ENCODE results near the gene CDH19. TPM values are rescaled to one million over a fixed set of nuclear protein-coding genes. Genes with fewer than 3 reads are reported as not detected.

The CDH19 gene, protein sequence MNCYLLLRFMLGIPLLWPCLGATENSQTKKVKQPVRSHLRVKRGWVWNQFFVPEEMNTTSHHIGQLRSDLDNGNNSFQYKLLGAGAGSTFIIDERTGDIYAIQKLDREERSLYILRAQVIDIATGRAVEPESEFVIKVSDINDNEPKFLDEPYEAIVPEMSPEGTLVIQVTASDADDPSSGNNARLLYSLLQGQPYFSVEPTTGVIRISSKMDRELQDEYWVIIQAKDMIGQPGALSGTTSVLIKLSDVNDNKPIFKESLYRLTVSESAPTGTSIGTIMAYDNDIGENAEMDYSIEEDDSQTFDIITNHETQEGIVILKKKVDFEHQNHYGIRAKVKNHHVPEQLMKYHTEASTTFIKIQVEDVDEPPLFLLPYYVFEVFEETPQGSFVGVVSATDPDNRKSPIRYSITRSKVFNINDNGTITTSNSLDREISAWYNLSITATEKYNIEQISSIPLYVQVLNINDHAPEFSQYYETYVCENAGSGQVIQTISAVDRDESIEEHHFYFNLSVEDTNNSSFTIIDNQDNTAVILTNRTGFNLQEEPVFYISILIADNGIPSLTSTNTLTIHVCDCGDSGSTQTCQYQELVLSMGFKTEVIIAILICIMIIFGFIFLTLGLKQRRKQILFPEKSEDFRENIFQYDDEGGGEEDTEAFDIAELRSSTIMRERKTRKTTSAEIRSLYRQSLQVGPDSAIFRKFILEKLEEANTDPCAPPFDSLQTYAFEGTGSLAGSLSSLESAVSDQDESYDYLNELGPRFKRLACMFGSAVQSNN
- total RNA-seq (18.3 TPM), polyA plus RNA-seq (10.3 TPM)

DNA sequence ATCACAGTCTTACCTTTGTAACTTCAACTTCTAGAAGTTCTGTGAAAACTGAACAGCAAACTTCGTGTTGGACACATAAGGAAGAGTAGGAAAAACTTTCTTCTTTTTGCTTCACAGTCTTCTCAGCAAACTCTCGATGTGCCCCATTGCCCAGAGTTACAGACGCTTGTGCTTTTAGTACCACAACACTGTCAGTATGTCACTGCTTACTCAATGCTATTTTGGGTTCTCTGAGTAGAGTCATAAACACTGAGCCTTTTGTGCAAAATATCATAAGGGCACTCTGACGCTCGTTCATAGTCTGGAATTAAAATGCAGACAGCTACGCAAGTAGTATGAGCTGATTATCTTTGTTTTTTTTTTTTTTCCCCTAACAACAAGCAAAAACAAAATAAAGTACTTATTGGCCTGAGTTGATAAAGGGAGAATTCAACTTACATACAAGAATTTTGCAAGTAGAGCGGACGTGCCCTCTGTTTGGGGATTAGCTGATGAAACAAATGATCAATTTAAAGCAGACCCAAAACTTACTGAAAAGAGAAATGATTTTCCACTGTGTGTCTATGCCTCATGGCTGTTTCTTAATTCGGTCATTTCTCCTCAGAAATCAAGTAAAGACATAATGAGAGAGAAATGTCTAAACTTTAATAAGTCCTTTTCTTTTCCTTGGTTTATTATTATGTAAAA lies at the start of gene CDH19:
CDH19 (minus strand) TSS at position 150 of the 687 bp plus-strand sequence. CDS start 31,886 bp downstream, outside the sequence.
- Histone ChIP-seq H3K4me3 (ENCODE audit: low read depth, low read length) (no peak within 1 kb of the TSS), H3K36me3 (ENCODE audit: insufficient read depth) (no peaks in the 10 kb centered on the region), H3K27ac (ENCODE audit: low read depth) (no peak within 1 kb of the TSS), H3K4me1 (ENCODE audit: insufficient read depth) (no peaks in the 10 kb centered on the region)
- 68% methylated on average over 9 of the region's 9 CpGs for WGBS
- DNase-seq (ENCODE audit: extremely low spot score), result no peak

DNA sequence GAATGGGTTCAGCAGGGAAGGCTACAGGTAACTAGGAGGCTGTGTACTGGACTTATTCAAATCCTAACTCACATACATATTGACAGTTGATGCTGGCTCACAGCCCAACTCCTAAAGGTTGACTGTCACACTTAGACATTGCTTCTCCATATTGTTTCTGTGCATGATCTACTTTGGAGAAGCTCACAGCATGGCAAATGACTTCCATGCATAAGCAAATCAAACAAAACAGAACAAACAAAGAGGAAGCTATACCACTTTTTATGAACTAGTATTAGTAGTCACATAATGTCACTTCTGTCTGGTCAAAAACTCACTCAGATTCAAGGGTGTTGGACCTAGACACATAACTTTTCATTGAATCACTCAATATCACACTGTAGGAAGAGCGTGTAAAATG lies 43.8 kb upstream of the CDH19 start:
- H3K36me3 ChIP-seq (ENCODE audit: insufficient read depth), result no peaks in the 10 kb centered on the region
- no peak overlapping the region for H3K27ac ChIP-seq (ENCODE audit: low read depth)
- H3K4me3 ChIP-seq (ENCODE audit: low read depth, low read length), result no peak overlapping the region
- no peak for DNase-seq (ENCODE audit: extremely low spot score)
- WGBS, result 96% methylated on average over 1 of the region's 1 CpG
- H3K4me1 ChIP-seq (ENCODE audit: insufficient read depth), result no peaks in the 10 kb centered on the region

DNA sequence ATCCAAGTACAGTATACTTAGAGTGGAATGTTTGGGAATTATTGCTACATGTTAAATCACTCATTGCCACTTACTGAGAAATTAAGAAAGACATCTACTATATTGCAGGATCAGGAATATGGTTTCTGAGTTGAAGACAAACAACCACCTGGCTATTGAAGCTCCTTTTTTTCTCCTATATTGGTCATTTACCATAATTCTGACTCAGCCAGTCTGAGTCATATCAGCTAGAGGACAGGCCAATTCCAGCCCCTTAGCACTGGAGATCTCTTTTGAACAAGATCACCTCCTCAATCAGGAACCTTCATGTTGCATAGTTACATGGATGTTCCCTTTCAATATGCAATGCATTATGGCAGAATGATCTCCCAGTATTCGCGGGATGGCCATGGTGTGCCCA lies 42.7 kb upstream of the CDH19 start:
- no peaks in the 10 kb centered on the region for H3K4me1 ChIP-seq (ENCODE audit: insufficient read depth)
- over 99% methylated on average over 2 of the region's 2 CpGs for WGBS
- DNase-seq (ENCODE audit: extremely low spot score), result no peak
- no peaks in the 10 kb centered on the region for H3K36me3 ChIP-seq (ENCODE audit: insufficient read depth)
- H3K4me3 ChIP-seq (ENCODE audit: low read depth, low read length), result no peak overlapping the region
- H3K27ac ChIP-seq (ENCODE audit: low read depth), result no peak overlapping the region

DNA sequence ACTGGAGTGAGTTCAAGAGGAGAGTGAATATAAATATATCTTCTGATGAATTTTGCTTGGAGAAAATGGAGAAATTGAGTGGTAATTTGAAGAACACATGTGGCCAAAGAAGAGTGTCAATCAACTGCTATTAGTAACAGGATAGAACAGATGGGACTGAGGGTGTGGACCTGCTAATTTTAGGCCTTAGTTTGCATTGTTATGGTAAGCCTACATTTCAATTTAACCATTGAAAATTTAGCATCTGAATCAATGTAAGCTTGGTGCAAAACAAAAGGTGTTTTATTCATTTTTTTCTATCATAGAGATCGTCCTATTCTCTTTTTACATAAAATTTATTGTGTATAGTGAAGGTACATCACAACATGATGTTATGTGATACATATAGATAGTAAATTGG lies 42.1 kb upstream of the CDH19 start:
- Histone ChIP-seq H3K27ac (ENCODE audit: low read depth) (no peak overlapping the region), H3K36me3 (ENCODE audit: insufficient read depth) (no peaks in the 10 kb centered on the region), H3K4me3 (ENCODE audit: low read depth, low read length) (no peak overlapping the region), H3K4me1 (ENCODE audit: insufficient read depth) (no peaks in the 10 kb centered on the region)
- 67% methylated on average over 1 of the region's 1 CpG for WGBS
- no peak for DNase-seq (ENCODE audit: extremely low spot score)

DNA sequence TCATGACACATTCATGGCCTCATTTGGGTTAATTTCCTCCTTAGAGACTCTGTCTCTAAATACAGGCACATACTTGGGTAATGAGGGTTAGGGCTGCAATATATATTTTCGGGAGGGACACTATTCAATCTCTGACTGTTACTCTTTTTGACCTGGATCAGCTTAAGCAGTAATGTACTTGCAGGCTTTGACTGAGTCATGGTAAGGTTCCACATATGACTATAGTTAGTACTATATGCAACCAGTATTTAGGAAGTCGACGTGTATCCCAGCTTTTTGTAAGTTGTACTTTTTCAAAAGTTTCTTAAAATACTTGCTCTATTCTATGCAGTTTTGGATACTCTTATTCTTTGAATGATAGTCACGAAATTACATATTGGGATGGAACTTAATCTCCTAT lies 37.2 kb upstream of the CDH19 start:
- Histone ChIP-seq H3K4me3 (ENCODE audit: low read depth, low read length) (no peak overlapping the region), H3K4me1 (ENCODE audit: insufficient read depth) (no peaks in the 10 kb centered on the region), H3K36me3 (ENCODE audit: insufficient read depth) (no peaks in the 10 kb centered on the region), H3K27ac (ENCODE audit: low read depth) (no peak overlapping the region)
- 86% methylated on average over 4 of the region's 4 CpGs for WGBS
- DNase-seq (ENCODE audit: extremely low spot score), result no peak

DNA sequence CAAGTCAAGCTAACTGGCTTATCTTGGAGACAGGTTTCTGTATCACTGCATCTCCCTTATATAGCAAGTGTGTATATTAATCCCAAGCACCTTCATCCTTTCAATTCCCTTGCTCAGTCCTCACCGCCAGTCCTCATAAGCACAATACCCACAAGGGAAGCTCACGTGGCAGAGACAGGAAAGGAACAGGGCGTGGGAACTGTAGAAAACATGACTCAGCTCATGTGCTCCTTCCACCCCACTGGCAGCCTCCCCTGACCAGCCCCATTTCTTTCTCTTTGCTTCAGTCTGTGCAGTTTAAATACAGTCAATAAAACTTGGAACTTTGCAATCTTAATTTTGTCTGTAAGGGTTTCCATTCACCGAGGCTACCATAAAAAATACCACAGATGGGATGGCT lies 36.5 kb upstream of the CDH19 start:
- WGBS, result 51% methylated on average over 4 of the region's 4 CpGs
- no peaks in the 10 kb centered on the region for H3K4me1 ChIP-seq (ENCODE audit: insufficient read depth)
- DNase-seq (ENCODE audit: extremely low spot score), result no peak
- H3K4me3 ChIP-seq (ENCODE audit: low read depth, low read length), result no peak overlapping the region
- H3K36me3 ChIP-seq (ENCODE audit: insufficient read depth), result no peaks in the 10 kb centered on the region
- H3K27ac ChIP-seq (ENCODE audit: low read depth), result no peak overlapping the region

DNA sequence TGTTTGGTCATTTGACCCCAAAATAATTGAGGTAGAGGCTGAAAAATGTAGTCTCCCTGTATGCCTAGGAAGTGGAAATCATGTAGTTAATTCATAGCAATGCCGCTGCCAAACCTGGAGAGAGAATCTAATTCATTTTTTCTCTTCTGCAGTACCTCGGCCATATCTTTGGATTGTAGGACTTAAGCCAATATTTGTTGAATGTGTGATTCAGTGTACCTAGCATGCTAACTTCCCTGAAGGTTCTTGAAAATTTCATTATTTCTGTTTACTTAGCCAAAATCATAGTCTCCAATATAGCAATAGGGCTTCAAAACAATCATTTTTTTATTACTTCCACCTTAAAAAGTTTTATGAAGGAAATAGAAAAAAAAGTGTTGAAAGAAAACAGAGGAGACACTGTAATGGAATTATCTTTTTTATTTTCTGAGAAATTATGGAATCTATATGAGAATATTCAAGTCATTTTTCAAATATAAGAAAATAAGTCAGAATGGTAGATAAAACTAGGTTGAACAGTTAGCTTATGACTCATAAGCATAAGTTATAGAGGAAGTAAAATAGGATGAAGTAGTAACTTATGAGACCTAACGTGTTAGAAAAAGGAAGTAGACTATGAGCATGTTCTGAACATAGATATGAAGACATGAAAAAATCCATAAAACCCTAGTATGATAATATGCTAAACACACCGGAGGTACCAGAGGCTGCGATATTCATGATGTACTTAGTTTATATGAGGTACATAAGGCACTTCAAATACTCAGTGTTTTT lies 35.2 kb upstream of the CDH19 start:
- WGBS, result 74% methylated on average over 5 of the region's 5 CpGs
- no peak for DNase-seq (ENCODE audit: extremely low spot score)

DNA sequence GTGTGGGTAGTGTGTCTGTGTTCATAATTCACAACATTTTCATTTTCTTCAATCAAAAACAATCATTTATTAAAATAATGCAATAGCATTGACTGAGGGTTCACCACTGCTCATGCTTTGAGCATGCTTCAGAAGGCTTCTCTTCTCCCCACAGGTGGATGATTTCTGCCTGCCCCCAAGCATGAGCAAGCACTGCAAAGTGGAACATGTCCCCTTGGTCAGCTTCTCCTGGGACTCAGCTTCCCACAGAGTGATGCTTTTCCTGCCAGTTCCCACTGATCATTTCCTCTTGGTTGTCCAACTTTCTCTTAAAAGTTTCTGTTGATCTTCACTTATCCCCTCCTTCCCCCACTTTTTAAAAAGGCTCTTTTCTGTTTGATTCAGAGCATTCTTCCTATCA lies 31.5 kb upstream of the CDH19 start:
- Histone ChIP-seq H3K27ac (ENCODE audit: low read depth) (no peak overlapping the region), H3K36me3 (ENCODE audit: insufficient read depth) (no peaks in the 10 kb centered on the region), H3K4me1 (ENCODE audit: insufficient read depth) (no peaks in the 10 kb centered on the region), H3K4me3 (ENCODE audit: low read depth, low read length) (no peak overlapping the region)
- no peak for DNase-seq (ENCODE audit: extremely low spot score)

More for the DNA sequence above, 35.2 kb upstream of the CDH19 start:
- Histone ChIP-seq H3K36me3 (ENCODE audit: insufficient read depth) (no peaks in the 10 kb centered on the region), H3K27ac (ENCODE audit: low read depth) (no peak overlapping the region), H3K4me3 (ENCODE audit: low read depth, low read length) (no peak overlapping the region), H3K4me1 (ENCODE audit: insufficient read depth) (no peaks in the 10 kb centered on the region)

DNA sequence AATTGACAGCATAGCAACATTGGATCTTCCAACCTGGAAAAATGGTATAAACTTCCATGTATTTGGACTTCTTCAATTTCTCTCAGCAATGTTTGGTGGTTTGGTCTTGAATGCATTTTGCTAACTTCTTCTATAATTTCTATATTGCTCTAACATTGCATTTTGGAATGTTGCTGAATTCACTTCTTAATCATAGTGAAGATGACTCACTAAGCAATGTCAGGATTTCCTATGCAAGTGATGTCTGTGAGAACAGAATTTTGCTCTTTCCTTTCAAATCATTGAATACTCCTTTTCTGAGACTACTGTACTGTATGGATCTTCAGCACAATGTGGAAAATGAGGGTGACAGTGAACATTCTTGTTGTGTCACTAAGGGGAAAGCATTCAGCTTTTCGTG lies 28.9 kb upstream of the CDH19 start:
- no peak overlapping the region for H3K27ac ChIP-seq (ENCODE audit: low read depth)
- WGBS, result 75% methylated on average over 1 of the region's 1 CpG
- H3K4me1 ChIP-seq (ENCODE audit: insufficient read depth), result no peaks in the 10 kb centered on the region
- H3K36me3 ChIP-seq (ENCODE audit: insufficient read depth), result no peaks in the 10 kb centered on the region
- H3K4me3 ChIP-seq (ENCODE audit: low read depth, low read length), result no peak overlapping the region
- no peak for DNase-seq (ENCODE audit: extremely low spot score)

DNA sequence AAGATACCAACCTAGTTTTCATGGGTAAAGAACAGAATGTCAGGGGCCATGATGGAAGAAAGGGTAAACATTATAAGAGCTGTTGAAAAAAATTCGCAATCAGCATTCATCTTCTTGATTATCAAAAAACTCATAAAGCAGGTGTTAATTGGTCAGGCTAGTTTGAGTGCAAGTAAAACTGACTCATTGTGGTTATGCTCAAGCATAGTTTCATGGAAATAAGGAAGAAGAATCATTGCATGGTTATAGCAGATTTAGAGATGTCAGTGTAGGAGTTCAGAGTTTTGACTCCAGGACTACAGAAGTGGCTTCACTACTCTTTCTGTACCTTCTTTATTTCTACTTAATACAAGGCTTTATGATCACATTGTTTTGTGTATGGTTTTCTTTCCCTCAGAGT lies 26.9 kb upstream of the CDH19 start:
- Histone ChIP-seq H3K36me3 (ENCODE audit: insufficient read depth) (no peaks in the 10 kb centered on the region), H3K4me1 (ENCODE audit: insufficient read depth) (no peaks in the 10 kb centered on the region), H3K4me3 (ENCODE audit: low read depth, low read length) (no peak overlapping the region), H3K27ac (ENCODE audit: low read depth) (no peak overlapping the region)
- WGBS, result 84% methylated on average over 1 of the region's 1 CpG
- DNase-seq (ENCODE audit: extremely low spot score), result no peak

DNA sequence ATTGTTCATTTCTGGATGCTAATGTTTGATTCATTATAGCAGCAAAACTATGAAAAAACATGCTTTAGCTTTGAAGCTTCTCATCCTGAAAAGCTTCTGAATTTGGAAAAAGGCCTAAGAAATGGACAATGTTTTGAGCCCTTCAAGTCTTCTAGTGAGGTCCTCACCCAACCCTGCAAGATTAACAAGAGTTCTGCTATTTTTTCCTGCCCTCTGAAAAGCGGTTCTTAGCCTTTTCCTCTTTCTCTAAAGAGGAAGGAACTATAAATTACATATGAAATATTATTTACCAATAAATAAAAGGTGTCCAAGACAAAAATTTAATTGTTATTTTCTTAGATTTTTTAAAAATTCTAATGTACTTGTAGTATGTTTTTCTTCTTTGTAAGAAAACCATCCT lies 19.9 kb upstream of the CDH19 start:
- H3K27ac ChIP-seq (ENCODE audit: low read depth), result no peak overlapping the region
- WGBS, result 81% methylated on average over 1 of the region's 1 CpG
- no peak overlapping the region for H3K4me3 ChIP-seq (ENCODE audit: low read depth, low read length)
- no peaks in the 10 kb centered on the region for H3K4me1 ChIP-seq (ENCODE audit: insufficient read depth)
- no peak for DNase-seq (ENCODE audit: extremely low spot score)
- H3K36me3 ChIP-seq (ENCODE audit: insufficient read depth), result no peaks in the 10 kb centered on the region

DNA sequence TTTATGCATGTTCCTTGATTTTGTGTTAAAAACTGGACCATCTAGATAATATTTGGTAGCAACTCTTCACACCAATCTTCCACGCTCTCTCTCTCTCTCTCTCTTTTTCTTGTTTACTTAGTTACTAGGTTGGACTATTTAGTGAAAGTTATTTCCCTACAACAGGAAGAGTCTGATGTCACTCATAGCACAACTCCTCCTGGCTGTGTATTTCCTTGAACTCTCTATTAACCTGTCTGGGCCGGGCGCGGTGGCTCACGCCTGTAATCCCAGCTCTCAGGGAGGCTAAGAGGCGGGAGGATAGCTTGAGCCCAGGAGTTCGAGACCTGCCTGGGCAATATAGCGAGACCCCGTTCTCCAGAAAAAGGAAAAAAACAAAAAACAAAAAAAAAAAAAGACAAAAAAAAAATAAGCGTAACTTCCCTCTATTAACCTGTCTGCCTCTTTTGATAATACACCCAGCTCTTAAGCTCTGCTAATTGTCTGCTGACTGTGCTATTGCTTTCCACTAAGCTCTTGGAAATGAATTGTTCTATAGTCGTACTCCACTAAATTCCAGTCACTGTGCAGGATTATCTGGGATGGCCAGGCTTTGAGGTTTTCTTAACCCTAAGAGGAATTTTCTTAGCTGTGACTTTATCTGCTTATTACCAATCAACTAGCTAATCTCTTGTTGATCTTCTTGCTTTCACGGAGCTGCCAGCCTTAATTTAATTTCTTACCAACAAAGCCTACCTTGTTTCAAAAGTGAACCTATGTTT lies 18.1 kb upstream of the CDH19 start:
- WGBS, result 86% methylated on average over 12 of the region's 12 CpGs
- H3K27ac ChIP-seq (ENCODE audit: low read depth), result no peak overlapping the region
- no peaks in the 10 kb centered on the region for H3K36me3 ChIP-seq (ENCODE audit: insufficient read depth)
- no peak for DNase-seq (ENCODE audit: extremely low spot score)
- H3K4me3 ChIP-seq (ENCODE audit: low read depth, low read length), result no peak overlapping the region
- no peaks in the 10 kb centered on the region for H3K4me1 ChIP-seq (ENCODE audit: insufficient read depth)

Measured in urinary bladder (tissue), 4 donors.